ENCODE data around the gene ELAVL2.

DNA sequence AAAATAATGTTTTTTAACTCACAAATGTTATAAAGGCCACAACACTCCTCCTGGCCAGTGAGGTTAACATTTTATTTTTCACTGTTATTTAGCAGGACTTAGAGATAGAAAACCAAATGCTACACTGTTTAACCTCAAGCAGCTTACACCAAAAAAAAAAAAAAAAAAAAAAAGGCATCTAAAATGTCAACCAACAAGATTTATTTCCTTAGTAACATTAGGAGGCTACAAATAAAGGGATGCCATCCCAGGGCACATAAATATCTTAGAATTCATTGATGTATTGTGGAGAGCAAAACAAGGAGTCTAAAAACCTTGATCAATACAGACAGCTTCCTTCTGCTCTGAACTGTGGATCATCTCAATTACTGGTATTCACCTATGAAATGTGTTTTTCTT lies 53.7 kb downstream of the ELAVL2 start:
- TF ChIP-seq POLR2A (IDR thresholded peaks at IDR 0.05; ENCODE audit: low read depth, low read length) (no peak), TAF1 (IDR thresholded peaks at IDR 0.05; ENCODE audit: borderline replicate concordance, low read depth, low read length) (no peak)
